CD4-positive, alpha-beta T cell (primary cell): ENCODE results near the gene COL5A1. TPM values are rescaled to one million over a fixed set of nuclear protein-coding genes. Genes with fewer than 3 reads are reported as not detected.

ENCODE experiments used
- ATAC-seq: fragments of 200-7000 bp; cut with Tn5 transposase; one replicate; pipeline ENCODE4 v1.10.0; 2022; ENCODE audit warnings: mild to moderate bottlenecking; ENCODE audit not compliant: poor library complexity
- CTCF ChIA-PET: fragments of 350-600 bp; sonication (Branson Sonifier 250); formaldehyde crosslinking; loops from one replicate; lab custom pipeline; 2021; ENCODE audit warnings: antibody characterized with exemption, inconsistent platforms; lab: Charles Lee
- POLR2A ChIA-PET: fragments of 350-600 bp; sonication (Branson Sonifier 250); formaldehyde crosslinking; loops from one replicate; lab custom pipeline; 2021; ENCODE audit warnings: antibody characterized with exemption, inconsistent platforms; lab: Charles Lee
- DNase-seq, 14 experiments: peaks; one replicate each; pipeline ENCODE4 v3.0.0-alpha.2; 2013 to 2020; ENCODE audit warnings: mixed read lengths in 2 of 14
- H3K27ac ChIP-seq, 2 donors: one replicate each; pipeline versions ENCODE4 v1.5.1 to v1.7.0; 2013; ENCODE audit warnings: low read length in 2 of 2, low read depth in 1 of 2, mild to moderate bottlenecking in 1 of 2
- H3K27me3 ChIP-seq, 2 experiments: 1 replicate in 1 of 2; 2 replicates in 1 of 2; pipeline versions ENCODE4 v1.6.1 to v1.7.0; 2013; ENCODE audit warnings: low read length in 2 of 2, control low read depth in 1 of 2, mild to moderate bottlenecking in 1 of 2, moderate library complexity in 1 of 2; ENCODE audit not compliant: insufficient read depth in 2 of 2, control insufficient read depth in 1 of 2
- H3K36me3 ChIP-seq: one replicate; pipeline ENCODE4 v1.6.1; 2013; ENCODE audit warnings: low read length, control low read depth; ENCODE audit not compliant: insufficient read depth
- H3K4me1 ChIP-seq: one replicate; pipeline ENCODE4 v1.6.1; 2013; ENCODE audit warnings: low read length, control low read depth; ENCODE audit not compliant: insufficient read depth
- H3K4me3 ChIP-seq: one replicate; pipeline ENCODE4 v1.5.1; 2013; ENCODE audit warnings: mild to moderate bottlenecking, low read length, moderate library complexity
- H3K9me3 ChIP-seq, 2 experiments: 1 replicate in 1 of 2; 2 replicates in 1 of 2; pipeline versions ENCODE4 v1.6.1 to v1.7.0; 2013; ENCODE audit warnings: low read length in 2 of 2, mild to moderate bottlenecking in 2 of 2, control low read depth in 1 of 2, moderate library complexity in 1 of 2; ENCODE audit not compliant: control insufficient read depth in 1 of 2, insufficient read depth in 1 of 2
- H3K27ac Mint-ChIP-seq: one replicate; pipeline ENCODE4 v1.8.0; 2020; ENCODE audit warnings: mixed read lengths
- H3K27me3 Mint-ChIP-seq: one replicate; pipeline ENCODE4 v1.8.0; 2021; ENCODE audit warnings: mixed read lengths
- H3K36me3 Mint-ChIP-seq: one replicate; pipeline ENCODE4 v1.8.0; 2021; ENCODE audit warnings: low read depth, mixed read lengths
- H3K4me1 Mint-ChIP-seq: one replicate; pipeline ENCODE4 v1.8.0; 2021; ENCODE audit warnings: low read depth, mixed read lengths
- H3K4me3 Mint-ChIP-seq: one replicate; pipeline ENCODE4 v1.8.0; 2020; ENCODE audit warnings: mild to moderate bottlenecking, mixed read lengths
- H3K9me3 Mint-ChIP-seq: one replicate; pipeline ENCODE4 v1.8.0; 2020; ENCODE audit warnings: mixed read lengths
- CTCF ChIP-seq: fragments of 200-600 bp; IDR thresholded peaks from one replicate; pipeline ENCODE4 v1.8.0; 2022; ENCODE audit warnings: antibody characterized with exemption, mild to moderate bottlenecking
- intact Hi-C, 2 experiments: fragments of 100-400 bp; cut with DNase I in 1 of 2; cut with micrococcal nuclease in 1 of 2; formaldehyde crosslinking; loops; one replicate each; pipeline versions ENCODE4 v1.15.1 to v1.9.0; 2023 to 2025; cut with DNase I, micrococcal nuclease
- total RNA-seq, 174 experiments: library from RNA in 2 of 174; stranded (reverse) in 2 of 174; gene quantifications; one replicate each; pipeline ENCODE4 v1.2.3 and lab custom pipeline; 2021 to 2026

COL5A1 gene
- total RNA-seq, 2 experiments from 2014 or later, result 0.41 to 0.50 TPM

GRCh38 chr9:134772331-134772730 is 130.7 kb downstream of the COL5A1 start:
- no peaks in the 10 kb centered on the region for H3K27me3 ChIP-seq
- no peak overlapping the region for H3K27ac Mint-ChIP-seq

GRCh38 chr9:134773842-134774241 is 132.2 kb downstream of the COL5A1 start:
- ChIA-PET POLR2A (no interaction called here), CTCF (no interaction called here)
- Histone ChIP-seq H3K27ac (no peak overlapping the region), H3K9me3 (no peaks in the 10 kb centered on the region), H3K4me1 (no peaks in the 10 kb centered on the region), H3K36me3 (no peaks in the 10 kb centered on the region), H3K27me3 (no peaks in the 10 kb centered on the region), H3K4me3 (no peak overlapping the region)
- no peaks in the 10 kb centered on the region for H3K4me1 Mint-ChIP-seq
- peaks cover 8% of the 10 kb centered on the region for H3K27me3 Mint-ChIP-seq
- H3K27ac Mint-ChIP-seq, result no peak overlapping the region
- DNase-seq (no peak), ATAC-seq (no peak)
- no peak for TF ChIP-seq CTCF
- H3K4me3 Mint-ChIP-seq, result no peak overlapping the region
- no peaks in the 10 kb centered on the region for H3K9me3 Mint-ChIP-seq
- H3K36me3 Mint-ChIP-seq, result no peaks in the 10 kb centered on the region
- intact Hi-C loops, result no loop called here

More at GRCh38 chr9:134772331-134772730, 130.7 kb downstream of the COL5A1 start:
- Histone ChIP-seq H3K4me1 (no peaks in the 10 kb centered on the region), H3K4me3 (no peak overlapping the region), H3K36me3 (no peaks in the 10 kb centered on the region), H3K27ac (no peak overlapping the region), H3K9me3 (no peaks in the 10 kb centered on the region)
- TF ChIP-seq CTCF, result no peak
- Mint-ChIP-seq H3K27me3 (peaks cover 11% of the 10 kb centered on the region), H3K4me1 (no peaks in the 10 kb centered on the region), H3K4me3 (no peak overlapping the region), H3K9me3 (no peaks in the 10 kb centered on the region), H3K36me3 (no peaks in the 10 kb centered on the region)
- intact Hi-C loops, result no loop called here
- ChIA-PET CTCF (no interaction called here), POLR2A (no interaction called here)
- no peak for DNase-seq
- ATAC-seq, result no peak

- POLR2A ChIA-PET, result no interaction called here
- Histone ChIP-seq H3K27ac (no peak overlapping the region), H3K4me3 (no peak overlapping the region), H3K9me3 (no peaks in the 10 kb centered on the region), H3K27me3 (no peaks in the 10 kb centered on the region), H3K4me1 (no peaks in the 10 kb centered on the region), H3K36me3 (no peaks in the 10 kb centered on the region)
- intact Hi-C loops, result no loop called here
- Mint-ChIP-seq H3K9me3 (no peaks in the 10 kb centered on the region), H3K36me3 (no peaks in the 10 kb centered on the region), H3K4me3 (no peak overlapping the region), H3K4me1 (no peaks in the 10 kb centered on the region), H3K27ac (no peak overlapping the region), H3K27me3 (peaks cover 6% of the 10 kb centered on the region)
- TF ChIP-seq CTCF, result no peak
- no peak for ATAC-seq
- CTCF ChIA-PET, result no interaction called here
- no peak for DNase-seq
These were observed 132.8 kb downstream of the COL5A1 start for GRCh38 chr9:134774410-134774809.
